ENCODE measurements around the gene HNRNPA1L2.
"Not testable (repeated sequence)": the region's sequence is repeated elsewhere in the genome, so short reads cannot be mapped to it uniquely, and the experiment has no call there.

GRCh38 chr13:52593812-52594211 is 48.4 kb upstream of the HNRNPA1L2 start:
- not testable (repeated sequence) for TF ChIP-seq NFRKB (IDR thresholded peaks at IDR 0.05); PKNOX1 (IDR thresholded peaks at IDR 0.05); FOXA1 (IDR thresholded peaks at IDR 0.05); SP1 (IDR thresholded peaks at IDR 0.05); FOXK2 (IDR thresholded peaks at IDR 0.05); CTBP1 (IDR thresholded peaks at IDR 0.05; ENCODE audit: borderline replicate concordance); ZNF384 (IDR thresholded peaks at IDR 0.05); FOXM1 (IDR thresholded peaks at IDR 0.05; ENCODE audit: borderline replicate concordance); SUZ12 (IDR thresholded peaks at IDR 0.05); BHLHE40 (IDR thresholded peaks at IDR 0.05; ENCODE audit: borderline replicate concordance); LEF1 (IDR thresholded peaks at IDR 0.05; ENCODE audit: borderline replicate concordance)

Data from HEK293T (cell line).